Activated naive CD8-positive, alpha-beta T cell treated with anti-CD3 and anti-CD28 coated beads, Interleukin-2, amount 50 U/mL, for 24 hours (primary cell): ENCODE data around the gene AP1G2.
"Not testable (repeated sequence)": the region's sequence is repeated elsewhere in the genome, so short reads cannot be mapped to it uniquely, and the experiment has no call there.

ENCODE experiments used
- ATAC-seq: fragments of 150-1000 bp; cut with Tn5 transposase; one replicate; pipeline ENCODE4 v1.10.0; 2021
- DNase-seq: peaks from one replicate; pipeline ENCODE4 v3.0.0; 2021
- H3K27ac Mint-ChIP-seq: one replicate; pipeline ENCODE4 v1.8.0; 2021; ENCODE audit warnings: mild to moderate bottlenecking, mixed read lengths
- H3K27me3 Mint-ChIP-seq: one replicate; pipeline ENCODE4 v1.8.0; 2021; ENCODE audit warnings: mixed read lengths
- H3K36me3 Mint-ChIP-seq: one replicate; pipeline ENCODE4 v1.8.0; 2021; ENCODE audit warnings: low read depth, mixed read lengths
- H3K4me1 Mint-ChIP-seq: one replicate; pipeline ENCODE4 v1.8.0; 2021; ENCODE audit warnings: mixed read lengths
- H3K4me3 Mint-ChIP-seq: one replicate; pipeline ENCODE4 v1.8.0; 2021; ENCODE audit warnings: mild to moderate bottlenecking, moderate library complexity, mixed read lengths
- H3K9me3 Mint-ChIP-seq: one replicate; pipeline ENCODE4 v1.8.0; 2021; ENCODE audit warnings: mixed read lengths

AP1G2 gene

GRCh38 chr14:23604675-23605170, 37.1 kb upstream of the AP1G2 start:
- ATAC-seq (no peak), DNase-seq (no peak)
- no peak overlapping the region for H3K27ac Mint-ChIP-seq
- no peak overlapping the region for H3K4me3 Mint-ChIP-seq
- peaks cover 8% of the 10 kb centered on the region for H3K36me3 Mint-ChIP-seq
- H3K9me3 Mint-ChIP-seq: peaks cover 10% of the 10 kb centered on the region
- H3K27me3 Mint-ChIP-seq: no peaks in the 10 kb centered on the region
- H3K4me1 Mint-ChIP-seq: peaks cover 33% of the 10 kb centered on the region

GRCh38 chr14:23604148-23604547, 36.6 kb upstream of the AP1G2 start:
- ATAC-seq (no peak), DNase-seq (no peak)
- no peak overlapping the region for H3K27ac Mint-ChIP-seq
- H3K9me3 Mint-ChIP-seq: peaks cover 13% of the 10 kb centered on the region
- no peaks in the 10 kb centered on the region for H3K27me3 Mint-ChIP-seq
- H3K4me1 Mint-ChIP-seq: peaks cover 27% of the 10 kb centered on the region
- H3K36me3 Mint-ChIP-seq: peaks cover 5% of the 10 kb centered on the region
- no peak overlapping the region for H3K4me3 Mint-ChIP-seq

GRCh38 chr14:23603103-23603502, 35.5 kb upstream of the AP1G2 start:
- no peaks in the 10 kb centered on the region for H3K27me3 Mint-ChIP-seq
- H3K4me1 Mint-ChIP-seq: peaks cover 21% of the 10 kb centered on the region
- peaks cover 8% of the 10 kb centered on the region for H3K9me3 Mint-ChIP-seq
- no peak overlapping the region for H3K4me3 Mint-ChIP-seq
- H3K27ac Mint-ChIP-seq: no peak overlapping the region
- DNase-seq (no peak), ATAC-seq (no peak)
- H3K36me3 Mint-ChIP-seq: peaks cover 2% of the 10 kb centered on the region

GRCh38 chr14:23602181-23603095, 34.8 kb upstream of the AP1G2 start:
- Mint-ChIP-seq H3K27ac (no peak overlapping the region), H3K9me3 (peaks cover 8% of the 10 kb centered on the region), H3K27me3 (no peaks in the 10 kb centered on the region), H3K4me3 (no peak overlapping the region), H3K4me1 (peaks cover 21% of the 10 kb centered on the region), H3K36me3 (peaks cover 2% of the 10 kb centered on the region)
- ATAC-seq: no peak
- no peak for DNase-seq

- ATAC-seq: no peak
- Mint-ChIP-seq H3K9me3 (peaks cover 8% of the 10 kb centered on the region), H3K27me3 (no peaks in the 10 kb centered on the region), H3K27ac (no peak overlapping the region), H3K36me3 (peaks cover 2% of the 10 kb centered on the region), H3K4me1 (peaks cover 14% of the 10 kb centered on the region), H3K4me3 (no peak overlapping the region)
- DNase-seq: no peak
Observed at GRCh38 chr14:23601845-23602180, 34.2 kb upstream of the AP1G2 start.

- peaks cover 10% of the 10 kb centered on the region for H3K4me1 Mint-ChIP-seq
- no peak overlapping the region for H3K4me3 Mint-ChIP-seq
- no peak for ATAC-seq
- no peak for DNase-seq
- H3K27me3 Mint-ChIP-seq: no peaks in the 10 kb centered on the region
- peaks cover 8% of the 10 kb centered on the region for H3K9me3 Mint-ChIP-seq
- no peak overlapping the region for H3K27ac Mint-ChIP-seq
- H3K36me3 Mint-ChIP-seq: peaks cover 2% of the 10 kb centered on the region
Observed at GRCh38 chr14:23601424-23601823, 33.8 kb upstream of the AP1G2 start.

- Mint-ChIP-seq H3K27ac (no peak overlapping the region), H3K4me1 (peaks cover 5% of the 10 kb centered on the region), H3K27me3 (no peaks in the 10 kb centered on the region), H3K36me3 (peaks cover 2% of the 10 kb centered on the region), H3K4me3 (no peak overlapping the region), H3K9me3 (peaks cover 8% of the 10 kb centered on the region)
- ATAC-seq (no peak), DNase-seq (no peak)
Observed at GRCh38 chr14:23600806-23601205, 33.2 kb upstream of the AP1G2 start.

GRCh38 chr14:23600322-23600707, 32.7 kb upstream of the AP1G2 start:
- Mint-ChIP-seq H3K4me1 (peaks cover under 1% of the 10 kb centered on the region), H3K9me3 (peaks cover 8% of the 10 kb centered on the region), H3K27ac (no peak overlapping the region), H3K4me3 (no peak overlapping the region), H3K36me3 (peaks cover 2% of the 10 kb centered on the region), H3K27me3 (no peaks in the 10 kb centered on the region)
- DNase-seq (no peak), ATAC-seq (no peak)

GRCh38 chr14:23594191-23594590, 26.6 kb upstream of the AP1G2 start:
- H3K27ac Mint-ChIP-seq, H3K9me3 Mint-ChIP-seq, ATAC-seq, H3K36me3 Mint-ChIP-seq, H3K4me1 Mint-ChIP-seq, H3K27me3 Mint-ChIP-seq, DNase-seq, H3K4me3 Mint-ChIP-seq: not testable (repeated sequence)

- no peaks in the 10 kb centered on the region for H3K9me3 Mint-ChIP-seq
- DNase-seq (no peak), ATAC-seq (no peak)
- H3K27me3 Mint-ChIP-seq: peaks cover 9% of the 10 kb centered on the region
- H3K36me3 Mint-ChIP-seq: no peaks in the 10 kb centered on the region
- no peak overlapping the region for H3K27ac Mint-ChIP-seq
- peaks cover 9% of the 10 kb centered on the region for H3K4me1 Mint-ChIP-seq
- no peak overlapping the region for H3K4me3 Mint-ChIP-seq
Observed at GRCh38 chr14:23590198-23590597, 22.6 kb upstream of the AP1G2 start.

- Mint-ChIP-seq H3K27me3 (peaks cover 9% of the 10 kb centered on the region), H3K4me3 (no peak overlapping the region), H3K9me3 (no peaks in the 10 kb centered on the region), H3K27ac (no peak overlapping the region), H3K36me3 (no peaks in the 10 kb centered on the region), H3K4me1 (peaks cover 9% of the 10 kb centered on the region)
- DNase-seq (no peak), ATAC-seq (no peak)
Observed at GRCh38 chr14:23589606-23590005, 22.0 kb upstream of the AP1G2 start.

GRCh38 chr14:23588884-23589598, 21.4 kb upstream of the AP1G2 start:
- Mint-ChIP-seq H3K9me3 (no peaks in the 10 kb centered on the region), H3K4me1 (peaks cover 9% of the 10 kb centered on the region), H3K36me3 (no peaks in the 10 kb centered on the region), H3K4me3 (no peak overlapping the region), H3K27me3 (peaks cover 13% of the 10 kb centered on the region), H3K27ac (no peak overlapping the region)
- DNase-seq: peak; percentile 86
- peak; percentile 99 for ATAC-seq

GRCh38 chr14:23584527-23585203, 17.1 kb upstream of the AP1G2 start:
- DNase-seq, H3K27ac Mint-ChIP-seq, H3K36me3 Mint-ChIP-seq, ATAC-seq, H3K4me1 Mint-ChIP-seq, H3K9me3 Mint-ChIP-seq, H3K4me3 Mint-ChIP-seq: not testable (repeated sequence)
- peaks cover 25% of the 10 kb centered on the region for H3K27me3 Mint-ChIP-seq

GRCh38 chr14:23583761-23584526, 16.4 kb upstream of the AP1G2 start:
- H3K4me3 Mint-ChIP-seq, DNase-seq, H3K9me3 Mint-ChIP-seq, ATAC-seq, H3K4me1 Mint-ChIP-seq, H3K36me3 Mint-ChIP-seq, H3K27ac Mint-ChIP-seq: not testable (repeated sequence)
- H3K27me3 Mint-ChIP-seq: peaks cover 30% of the 10 kb centered on the region
